B cell (primary cell): ENCODE results near the gene LPCAT1.

Source experiments
- EZH2 ChIP-seq: IDR thresholded peaks from 2 replicates; pipeline ENCODE4 v1.6.1; 2012; ENCODE audit warnings: borderline replicate concordance, low read depth, mild to moderate bottlenecking, moderate library complexity, low read length; ENCODE audit not compliant: insufficient read depth, poor library complexity, severe bottlenecking
- TF ChIP-seq, protein P1 (sequence below): fragments of 200-600 bp; IDR thresholded peaks from one replicate; pipeline ENCODE4 v1.8.0; 2022; ENCODE audit warnings: antibody characterized with exemption, mild to moderate bottlenecking

DNA sequence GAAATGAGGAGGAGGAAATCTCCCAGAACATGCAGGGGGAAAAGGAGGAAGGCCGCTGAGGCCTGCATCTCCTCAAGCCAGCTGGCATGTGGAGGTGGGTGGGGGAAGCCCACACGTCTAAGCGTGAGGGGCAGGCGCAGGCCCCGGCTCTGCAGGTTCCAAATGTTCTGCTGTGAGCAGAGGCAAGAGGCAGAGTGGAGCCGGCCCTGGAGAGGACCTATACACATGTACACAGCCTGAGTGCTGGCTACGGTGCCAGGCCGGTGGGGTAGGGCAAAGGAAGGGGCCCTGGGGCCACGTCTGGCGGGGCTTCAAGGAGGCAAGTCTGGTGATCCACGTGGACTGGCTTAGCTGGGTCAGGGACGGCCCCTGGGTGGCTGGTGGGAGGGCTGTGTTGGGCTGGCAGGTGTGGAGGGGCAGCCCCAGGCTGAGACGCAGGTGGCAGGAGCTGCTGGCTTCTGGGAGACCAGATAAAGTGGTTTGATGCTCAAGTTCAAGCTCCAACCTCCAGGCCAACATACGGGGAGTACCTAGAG is 26.4 kb downstream of the LPCAT1 start:
- TF ChIP-seq, protein P1, sequence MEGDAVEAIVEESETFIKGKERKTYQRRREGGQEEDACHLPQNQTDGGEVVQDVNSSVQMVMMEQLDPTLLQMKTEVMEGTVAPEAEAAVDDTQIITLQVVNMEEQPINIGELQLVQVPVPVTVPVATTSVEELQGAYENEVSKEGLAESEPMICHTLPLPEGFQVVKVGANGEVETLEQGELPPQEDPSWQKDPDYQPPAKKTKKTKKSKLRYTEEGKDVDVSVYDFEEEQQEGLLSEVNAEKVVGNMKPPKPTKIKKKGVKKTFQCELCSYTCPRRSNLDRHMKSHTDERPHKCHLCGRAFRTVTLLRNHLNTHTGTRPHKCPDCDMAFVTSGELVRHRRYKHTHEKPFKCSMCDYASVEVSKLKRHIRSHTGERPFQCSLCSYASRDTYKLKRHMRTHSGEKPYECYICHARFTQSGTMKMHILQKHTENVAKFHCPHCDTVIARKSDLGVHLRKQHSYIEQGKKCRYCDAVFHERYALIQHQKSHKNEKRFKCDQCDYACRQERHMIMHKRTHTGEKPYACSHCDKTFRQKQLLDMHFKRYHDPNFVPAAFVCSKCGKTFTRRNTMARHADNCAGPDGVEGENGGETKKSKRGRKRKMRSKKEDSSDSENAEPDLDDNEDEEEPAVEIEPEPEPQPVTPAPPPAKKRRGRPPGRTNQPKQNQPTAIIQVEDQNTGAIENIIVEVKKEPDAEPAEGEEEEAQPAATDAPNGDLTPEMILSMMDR = no peak
- TF ChIP-seq EZH2 = no peak
